Lower leg skin (tissue), 3 donors: ENCODE data around the gene DTYMK.

Experiments used
- CTCF ChIP-seq, 3 donors: fragments of 450-650 bp; IDR thresholded peaks; one replicate each; pipeline ENCODE4 v1.5.1; 2016; ENCODE audit warnings: antibody characterized with exemption in 3 of 3, mild to moderate bottlenecking in 3 of 3, moderate library complexity in 2 of 3
- POLR2A ChIP-seq, 2 donors: fragments of 450-650 bp; IDR thresholded peaks; one replicate each; pipeline ENCODE4 v1.6.1; 2016 to 2017; ENCODE audit warnings: antibody characterized with exemption in 2 of 2, mild to moderate bottlenecking in 1 of 2, moderate library complexity in 1 of 2

GRCh38 chr2:241730671-241731293 lies 44.2 kb upstream of the DTYMK start:
- no peak for TF ChIP-seq CTCF (IDR thresholded peaks at IDR 0.05)
- no peak for TF ChIP-seq POLR2A (IDR thresholded peaks at IDR 0.05)
